HG03469 (cell line): ENCODE measurements around the gene BRF1.

Experiments used
- ATAC-seq: cut with Tn5 transposase; IDR thresholded peaks from one replicate; pipeline ENCODE4 v1.9.1; 2021; ENCODE audit warnings: mild to moderate bottlenecking, moderate library complexity, moderate number of reproducible peaks; ENCODE audit not compliant: unreplicated experiment

The BRF1 gene

DNA sequence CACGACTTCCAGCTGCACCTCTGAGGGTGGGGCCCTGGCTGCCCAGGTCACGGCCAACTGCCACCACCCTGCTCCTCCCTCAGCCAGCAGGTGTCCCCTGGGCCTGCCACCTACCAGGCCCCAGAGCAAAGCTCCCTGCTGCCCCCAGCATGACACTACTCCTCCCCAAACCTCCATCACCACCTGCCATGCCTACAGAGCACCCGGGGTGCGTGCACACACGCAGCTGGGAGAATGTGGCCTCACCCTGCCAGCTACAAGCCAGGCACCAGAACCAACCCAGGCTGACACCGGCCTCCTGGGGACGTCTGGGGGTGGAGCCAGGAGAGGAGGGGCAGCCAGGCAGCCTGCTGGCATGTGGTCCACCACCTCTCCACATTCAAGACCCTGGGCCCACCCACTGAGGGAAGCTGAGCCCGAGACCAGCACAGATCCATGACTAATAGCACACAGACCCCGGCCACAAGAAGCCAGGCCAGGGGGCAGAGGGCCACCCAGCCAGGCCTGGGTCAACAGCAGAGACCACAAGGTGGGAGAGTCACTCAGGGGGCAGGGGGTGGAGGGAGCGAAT lies 135.6 kb downstream of the BRF1 start:
- ATAC-seq, result no peak

DNA sequence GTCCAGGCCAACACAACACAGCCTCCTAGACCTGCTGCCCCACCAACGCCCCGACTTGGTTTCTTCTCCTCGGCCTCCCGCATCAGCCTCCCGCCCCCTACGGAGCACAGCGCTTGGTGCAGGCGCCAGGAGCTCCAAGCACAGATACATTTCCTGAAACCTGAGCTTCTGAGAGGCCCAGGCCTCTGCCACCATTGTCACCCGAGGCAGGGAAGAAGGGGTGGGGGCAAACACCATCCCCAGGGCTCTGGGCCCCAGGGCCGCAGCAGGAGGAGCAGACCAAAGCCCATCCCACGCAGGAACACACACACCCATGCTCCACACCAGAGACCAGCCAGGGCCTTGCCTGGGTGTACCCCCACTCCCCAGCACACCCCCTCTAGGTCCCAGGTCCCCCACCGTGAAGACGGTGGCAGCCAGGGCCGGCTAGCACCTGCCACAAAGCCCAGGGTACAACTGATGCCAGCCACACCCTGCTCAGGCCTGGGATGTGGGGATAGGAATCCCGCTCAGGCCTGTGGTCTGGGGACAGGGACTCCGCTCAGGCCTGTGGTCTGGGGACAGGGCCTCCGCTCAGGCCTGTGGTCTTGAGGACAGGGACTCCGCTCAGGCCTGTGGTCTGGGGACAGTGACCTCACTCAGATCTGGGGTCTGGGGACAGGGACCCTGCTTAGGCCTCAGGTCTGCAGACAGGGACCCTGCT lies 137.6 kb downstream of the BRF1 start:
- ATAC-seq, result no peak

DNA sequence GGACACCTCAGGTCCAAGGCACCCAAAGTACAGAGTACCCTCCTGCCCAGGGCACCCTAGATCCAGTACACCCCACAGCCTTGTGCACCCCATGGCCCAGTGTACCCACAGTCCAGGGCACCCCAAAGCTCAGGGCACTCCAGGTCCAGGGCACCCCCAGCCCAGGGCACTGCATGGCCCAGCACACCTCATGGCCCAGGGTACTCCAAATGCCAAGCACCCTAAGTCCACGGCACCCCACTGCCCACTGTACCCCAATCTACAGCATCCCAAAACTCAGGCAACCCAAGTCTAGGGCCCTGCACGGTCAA lies 138.2 kb downstream of the BRF1 start:
- ATAC-seq, result no peak

DNA sequence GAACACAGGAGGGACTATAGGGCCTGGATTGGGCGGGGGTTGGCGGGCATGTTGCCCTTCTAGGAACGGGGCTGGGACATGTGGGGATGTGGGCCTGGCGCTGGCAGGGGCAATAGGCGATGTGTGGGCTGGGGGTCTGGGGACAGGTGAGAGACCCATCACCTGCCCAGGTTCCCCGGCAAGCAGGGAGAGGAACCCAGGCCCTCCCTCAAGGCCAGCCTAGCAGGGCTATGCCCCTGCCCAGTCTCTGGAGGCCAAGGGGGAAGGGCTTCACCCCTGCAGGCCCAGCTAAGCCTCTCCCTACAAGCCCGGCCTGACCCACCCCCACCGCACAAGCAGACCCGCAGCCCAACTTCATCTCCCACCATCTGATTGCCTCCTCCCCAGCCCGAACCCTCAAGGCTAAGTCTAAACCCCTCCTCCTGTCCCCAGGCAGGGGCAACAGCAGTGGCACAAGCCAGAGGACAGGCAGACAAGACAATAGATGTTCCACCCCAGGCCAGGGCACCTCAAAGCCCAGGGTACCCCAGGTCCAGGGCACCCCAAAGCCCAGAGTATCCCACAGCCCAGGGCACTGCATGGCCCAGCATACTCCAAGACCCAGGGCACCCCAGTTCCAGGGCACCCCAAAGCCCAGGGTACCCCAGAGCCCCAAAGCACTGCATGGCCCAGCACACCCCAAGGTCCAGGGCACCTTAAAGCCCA lies 138.7 kb downstream of the BRF1 start:
- no peak for ATAC-seq

DNA sequence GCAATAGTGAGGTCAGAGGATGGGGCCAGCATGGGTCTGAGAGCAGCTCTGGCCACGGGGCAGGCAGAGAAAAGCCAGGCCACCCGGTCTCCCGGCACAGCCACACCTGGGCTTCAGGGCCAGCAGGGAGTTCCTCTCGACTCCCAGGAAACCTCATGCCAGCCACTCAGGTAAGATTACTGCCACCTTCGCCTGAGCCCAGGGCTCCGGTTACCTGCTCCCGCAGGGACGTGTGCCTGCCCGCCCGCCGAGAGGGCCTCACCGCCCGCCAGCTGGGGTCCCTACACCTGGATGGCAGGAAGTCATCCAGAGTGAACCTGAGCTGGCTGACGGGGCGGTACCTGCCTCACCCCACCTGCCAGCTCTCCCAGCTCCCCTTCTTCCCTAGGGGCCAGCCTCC lies 139.5 kb downstream of the BRF1 start:
- ATAC-seq, result no peak

DNA sequence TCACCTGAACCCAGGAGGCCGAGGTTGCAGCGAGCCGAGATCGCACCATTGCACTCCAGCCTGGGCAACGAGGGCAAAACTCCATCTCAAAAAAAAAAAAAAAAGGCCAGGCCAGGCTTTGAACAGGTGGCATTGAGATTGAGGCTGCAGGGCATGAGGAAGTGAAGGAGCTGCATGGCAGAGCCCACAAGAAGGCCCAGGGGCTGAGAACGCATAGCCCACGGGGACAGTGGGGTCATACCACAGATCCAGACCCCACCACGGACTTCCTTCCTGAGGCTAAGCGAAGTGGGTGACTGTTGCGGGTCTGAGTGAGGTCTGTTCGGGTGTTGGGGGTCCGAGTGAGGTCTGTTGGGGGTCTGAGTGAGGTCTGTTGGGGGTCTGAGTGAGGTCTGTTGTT lies 140.0 kb downstream of the BRF1 start:
- ATAC-seq, result no peak

DNA sequence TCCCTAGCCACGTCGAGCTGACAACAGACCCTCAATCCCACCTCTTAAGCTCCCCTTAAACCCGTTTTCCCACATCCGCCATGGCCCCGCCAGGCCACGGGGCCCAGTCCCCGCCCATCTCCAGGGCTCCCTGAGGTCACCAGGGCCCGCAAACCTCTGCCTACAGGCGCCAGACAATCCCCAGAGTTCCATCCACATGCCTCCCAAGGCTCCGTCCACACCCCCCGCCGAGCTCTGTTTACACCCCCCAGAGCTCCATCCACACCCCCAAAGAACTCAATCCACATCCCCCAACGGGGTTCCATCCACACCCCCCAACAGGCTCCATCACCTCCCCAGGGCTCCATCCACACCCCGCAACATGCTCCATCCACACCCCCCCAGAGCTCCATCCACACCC lies 141.5 kb downstream of the BRF1 start:
- no peak for ATAC-seq
